Measurements from ENCODE around the gene FAM76B. TPM values are rescaled to one million over a fixed set of nuclear protein-coding genes. Genes with fewer than 3 reads are reported as not detected.

FAM76B gene
- total and polyA plus RNA-seq, 2 donors (not counting 1 experiment from before 2014, with no cell fraction given): 36.5 to 80.9 TPM

GRCh38 chr11:95751515-95751914, 38.1 kb downstream of the FAM76B start:
- Mint-ChIP-seq H3K4me3 (no peak overlapping the region), H3K9me3 (ENCODE audit: insufficient read depth) (no peaks in the 10 kb centered on the region), H3K27ac (no peak overlapping the region), H3K4me1 (peaks cover 15% of the 10 kb centered on the region), H3K27me3 (no peaks in the 10 kb centered on the region)
- no peaks in the 10 kb centered on the region for H3K27me3 ChIP-seq (replicated peaks in 1 of 4; ENCODE audit: control extremely low read depth in 1 of 4, control insufficient read depth in 3 of 4, insufficient read depth in 4 of 4, low read length in 3 of 4)
- no peaks in the 10 kb centered on the region for H4K20me1 ChIP-seq (ENCODE audit: control insufficient read depth, insufficient read depth, low read length, poor library complexity, severe bottlenecking)
- no peaks in the 10 kb centered on the region for H3K36me3 ChIP-seq (replicated peaks in 1 of 2; ENCODE audit: control extremely low read depth in 1 of 2, control insufficient read depth in 1 of 2, extremely low read depth in 1 of 2, insufficient read depth in 2 of 2, low read length in 1 of 2)
- H3K27ac ChIP-seq (ENCODE audit: low read length in 2 of 2): no peak overlapping the region
- CTCF ChIA-PET: interaction anchor here (0.8 to 1.2 kb wide), 2 partner anchors 13 to 597 kb away, joined by 4 to 6 read pairs; no protein-coding TSS in a partner anchor
- no peaks in the 10 kb centered on the region for H3K9me3 ChIP-seq (ENCODE audit: control extremely low read depth in 1 of 3, control insufficient read depth in 2 of 3, insufficient read depth in 1 of 3, low read length in 2 of 3)
- H3K4me1 ChIP-seq (ENCODE audit: control insufficient read depth in 2 of 2, insufficient read depth in 2 of 2, low read length in 2 of 2): peaks cover 4% of the 10 kb centered on the region in 2 donors
- H2AFZ ChIP-seq (ENCODE audit: insufficient read depth, low read depth, low read length, poor library complexity, severe bottlenecking): peak overlapping the region; percentile 13
- no peak for TF ChIP-seq CTCF (IDR thresholded peaks at IDR 0.05)
- no peak for TF ChIP-seq EZH2 (IDR thresholded peaks at IDR 0.05; ENCODE audit: borderline replicate concordance, insufficient read depth, low read depth, low read length, poor library complexity, severe bottlenecking)
- ATAC-seq (ENCODE audit: low read depth): no peak
- H3K79me2 ChIP-seq (ENCODE audit: control insufficient read depth, insufficient read depth, low read length): no peaks in the 10 kb centered on the region
- intact Hi-C loops (cut with micrococcal nuclease): no loop called here
- no peak overlapping the region for H3K4me3 ChIP-seq (ENCODE audit: control extremely low read depth in 1 of 5, extremely low read depth in 1 of 5, insufficient read depth in 1 of 5, low read depth in 2 of 5, low read length in 4 of 5)
- no peak overlapping the region for H3K4me2 ChIP-seq (replicated peaks; ENCODE audit: low read depth, low read length, poor library complexity, severe bottlenecking)
- H3K9ac ChIP-seq (ENCODE audit: low read length): no peak overlapping the region
- 100% methylated on average over 1 of the region's 1 CpG for WGBS (ENCODE audit: insufficient coverage)
- DNase-seq: no peak
- POLR2A ChIA-PET: no interaction called here

GRCh38 chr11:95750101-95750500, 39.5 kb downstream of the FAM76B start:
- WGBS (ENCODE audit: insufficient coverage): no CpG with 5 or more reads among the region's 1 CpG
- no peaks in the 10 kb centered on the region for H4K20me1 ChIP-seq (ENCODE audit: control insufficient read depth, insufficient read depth, low read length, poor library complexity, severe bottlenecking)
- DNase-seq (no peak), ATAC-seq (ENCODE audit: low read depth) (no peak)
- no peak overlapping the region for H3K4me2 ChIP-seq (replicated peaks; ENCODE audit: low read depth, low read length, poor library complexity, severe bottlenecking)
- no peak overlapping the region for H3K4me3 ChIP-seq (ENCODE audit: control extremely low read depth in 1 of 5, extremely low read depth in 1 of 5, insufficient read depth in 1 of 5, low read depth in 2 of 5, low read length in 4 of 5)
- no peak overlapping the region for H3K27ac Mint-ChIP-seq
- H3K9me3 Mint-ChIP-seq (ENCODE audit: insufficient read depth): no peaks in the 10 kb centered on the region
- ChIA-PET CTCF (interaction anchor here (1.5 to 2.6 kb wide), 3 partner anchors 11 to 45 kb away, joined by 3 to 9 read pairs (median 4); no protein-coding TSS in a partner anchor), POLR2A (interaction anchor here (0.7 kb wide), 1 partner anchor 32 kb away, joined by 3 read pairs; no protein-coding TSS in a partner anchor)
- H3K27me3 ChIP-seq (replicated peaks in 1 of 4; ENCODE audit: control extremely low read depth in 1 of 4, control insufficient read depth in 3 of 4, insufficient read depth in 4 of 4, low read length in 3 of 4): no peaks in the 10 kb centered on the region
- peaks cover 4% of the 10 kb centered on the region in 2 donors for H3K4me1 ChIP-seq (ENCODE audit: control insufficient read depth in 2 of 2, insufficient read depth in 2 of 2, low read length in 2 of 2)
- H3K9me3 ChIP-seq (ENCODE audit: control extremely low read depth in 1 of 3, control insufficient read depth in 2 of 3, insufficient read depth in 1 of 3, low read length in 2 of 3): no peaks in the 10 kb centered on the region
- TF ChIP-seq CTCF (IDR thresholded peaks at IDR 0.05): no peak
- no peak for TF ChIP-seq EZH2 (IDR thresholded peaks at IDR 0.05; ENCODE audit: borderline replicate concordance, insufficient read depth, low read depth, low read length, poor library complexity, severe bottlenecking)
- no peak overlapping the region for H3K4me3 Mint-ChIP-seq
- no peak overlapping the region for H3K9ac ChIP-seq (ENCODE audit: low read length)
- no peak overlapping the region for H3K27ac ChIP-seq (ENCODE audit: low read length in 2 of 2)
- no peaks in the 10 kb centered on the region for H3K27me3 Mint-ChIP-seq
- intact Hi-C loops (cut with micrococcal nuclease): no loop called here
- H3K79me2 ChIP-seq (ENCODE audit: control insufficient read depth, insufficient read depth, low read length): no peaks in the 10 kb centered on the region
- peaks cover 11% of the 10 kb centered on the region for H3K4me1 Mint-ChIP-seq
- no peaks in the 10 kb centered on the region for H3K36me3 ChIP-seq (replicated peaks in 1 of 2; ENCODE audit: control extremely low read depth in 1 of 2, control insufficient read depth in 1 of 2, extremely low read depth in 1 of 2, insufficient read depth in 2 of 2, low read length in 1 of 2)
- H2AFZ ChIP-seq (ENCODE audit: insufficient read depth, low read depth, low read length, poor library complexity, severe bottlenecking): no peak overlapping the region

All from B cell (primary cell).